Lung microvascular endothelial cell (primary cell): ENCODE measurements around the gene SLC25A20. TPM values are rescaled to one million over a fixed set of nuclear protein-coding genes. Genes with fewer than 3 reads are reported as not detected.
"Not testable (repeated sequence)": the region's sequence is repeated elsewhere in the genome, so short reads cannot be mapped to it uniquely, and the experiment has no call there.

Experiments used
- DNase-seq, 2 donors: peaks; one replicate each; pipeline versions ENCODE4 v3.0.0 to v3.0.0-alpha.2; 2010; ENCODE audit warnings: low read depth in 2 of 2
- total RNA-seq: library from RNA; depleted of rRNA; stranded (reverse); fragments of >200 nt; gene quantifications from 2 replicates; pipeline ENCODE4 v1.2.1, GENCODE V29; 2014

SLC25A20 gene
- total RNA-seq, result 15.3 and 25.2 TPM in 2 replicates

GRCh38 chr3:48898383-48899234 lies at the start of gene SLC25A20:
TSS of gene SLC25A20 (minus strand) at chr3:48898882. CDS start at chr3:48898794, 88 bp downstream.
- peak; percentile 74 to 86 for DNase-seq

GRCh38 chr3:48945891-48946549 lies 47.3 kb upstream of the SLC25A20 start:
- DNase-seq, result no peak

GRCh38 chr3:48945432-48945831 lies 46.8 kb upstream of the SLC25A20 start:
- no peak for DNase-seq

GRCh38 chr3:48938689-48939088 lies 40.0 kb upstream of the SLC25A20 start:
- no peak for DNase-seq

- no peak for DNase-seq
Measured at GRCh38 chr3:48938156-48938555, 39.5 kb upstream of the SLC25A20 start.

- peak in 1 of 2 donors; percentile 78 for DNase-seq
Measured at GRCh38 chr3:48935530-48935929, 36.8 kb upstream of the SLC25A20 start.

- DNase-seq, result no peak
Measured at GRCh38 chr3:48934333-48934991, 35.8 kb upstream of the SLC25A20 start.

- no peak for DNase-seq
Measured at GRCh38 chr3:48931944-48932580, 33.4 kb upstream of the SLC25A20 start.

- DNase-seq, result no peak
Measured at GRCh38 chr3:48930590-48930989, 31.9 kb upstream of the SLC25A20 start.

- peak; percentile 35 to 55 for DNase-seq
Measured at GRCh38 chr3:48929358-48930035, 30.8 kb upstream of the SLC25A20 start.

GRCh38 chr3:48928679-48929078 lies 30.0 kb upstream of the SLC25A20 start:
- peak in 1 of 2 donors; percentile 56 for DNase-seq

GRCh38 chr3:48927928-48928327 lies 29.2 kb upstream of the SLC25A20 start:
- DNase-seq, result no peak

- no peak for DNase-seq
Measured at GRCh38 chr3:48926425-48927392, 28.0 kb upstream of the SLC25A20 start.

- peak; percentile 75 to 78 for DNase-seq
Measured at GRCh38 chr3:48919215-48920138, 20.8 kb upstream of the SLC25A20 start.

GRCh38 chr3:48918388-48919214 lies 19.9 kb upstream of the SLC25A20 start, which contains the start of gene ARIH2:
TSS of gene ARIH2 (plus strand) at chr3:48918842. CDS start at chr3:48927559, 8,717 bp downstream.
- peak; percentile 94 to 95 for DNase-seq

- DNase-seq, result peak in 1 of 2 donors; percentile 36
Measured at GRCh38 chr3:48915296-48915695, 16.6 kb upstream of the SLC25A20 start.

- not testable (repeated sequence) for DNase-seq
Measured at GRCh38 chr3:48907026-48907425, 8.3 kb upstream of the SLC25A20 start.

GRCh38 chr3:48899273-48899672 lies 591 bp upstream of the SLC25A20 start:
- DNase-seq, result no peak
